Measurements from ENCODE around the gene PLA2G2F.

The PLA2G2F gene

GRCh38 chr1:20114021-20114648 is 25.0 kb upstream of the PLA2G2F start:
- Histone ChIP-seq H3K27me3 (ENCODE audit: low read length) (no peaks in the 10 kb centered on the region), H3K9me2 (replicated peaks; ENCODE audit: insufficient read depth, low read length) (no peaks in the 10 kb centered on the region), H2AFZ (ENCODE audit: low read depth, low read length, severe bottlenecking) (no peak overlapping the region), H3K4me3 (ENCODE audit: insufficient read depth, low read length, poor library complexity, severe bottlenecking) (no peak overlapping the region), H3K9ac (ENCODE audit: low read length) (no peak overlapping the region), H3K4me2 (ENCODE audit: low read depth, low read length, poor library complexity, severe bottlenecking) (no peak overlapping the region), H3K9me3 (ENCODE audit: insufficient read depth, low read length) (no peaks in the 10 kb centered on the region), H3K36me3 (ENCODE audit: low read length) (no peaks in the 10 kb centered on the region), H3K79me2 (ENCODE audit: insufficient read depth, low read length) (no peaks in the 10 kb centered on the region), H3F3A (ENCODE audit: insufficient read depth) (no peaks in the 10 kb centered on the region), H4K20me1 (ENCODE audit: low read depth, low read length) (no peaks in the 10 kb centered on the region), H3K27ac (ENCODE audit: low read depth, low read length) (no peak overlapping the region)
- no peak for TF ChIP-seq EZH2phosphoT487 (conservative IDR thresholded peaks at IDR 0.05; ENCODE audit: low read length)
- no peak for TF ChIP-seq CTCF (IDR thresholded peaks at IDR 0.05; ENCODE audit: insufficient read depth, low read length, poor library complexity, severe bottlenecking)

GRCh38 chr1:20115479-20115878 is 23.6 kb upstream of the PLA2G2F start:
- no peaks in the 10 kb centered on the region for H3K27me3 ChIP-seq (ENCODE audit: low read length)
- H3K36me3 ChIP-seq (ENCODE audit: low read length): no peaks in the 10 kb centered on the region

GRCh38 chr1:20115916-20116315 is 23.2 kb upstream of the PLA2G2F start:
- H3K4me3 ChIP-seq (ENCODE audit: insufficient read depth, low read length, poor library complexity, severe bottlenecking): no peak overlapping the region
- no peaks in the 10 kb centered on the region for H3K9me2 ChIP-seq (replicated peaks; ENCODE audit: insufficient read depth, low read length)
- no peaks in the 10 kb centered on the region for H3K27me3 ChIP-seq (ENCODE audit: low read length)
- no peak overlapping the region for H3K4me2 ChIP-seq (ENCODE audit: low read depth, low read length, poor library complexity, severe bottlenecking)
- no peak overlapping the region for H3K9ac ChIP-seq (ENCODE audit: low read length)
- no peak overlapping the region for H2AFZ ChIP-seq (ENCODE audit: low read depth, low read length, severe bottlenecking)
- no peak overlapping the region for H3K27ac ChIP-seq (ENCODE audit: low read depth, low read length)
- H3F3A ChIP-seq (ENCODE audit: insufficient read depth): no peaks in the 10 kb centered on the region
- no peaks in the 10 kb centered on the region for H3K79me2 ChIP-seq (ENCODE audit: insufficient read depth, low read length)
- no peaks in the 10 kb centered on the region for H3K9me3 ChIP-seq (ENCODE audit: insufficient read depth, low read length)
- H3K36me3 ChIP-seq (ENCODE audit: low read length): no peaks in the 10 kb centered on the region
- no peaks in the 10 kb centered on the region for H4K20me1 ChIP-seq (ENCODE audit: low read depth, low read length)
- no peak for TF ChIP-seq EZH2phosphoT487 (conservative IDR thresholded peaks at IDR 0.05; ENCODE audit: low read length)
- no peak for TF ChIP-seq CTCF (IDR thresholded peaks at IDR 0.05; ENCODE audit: insufficient read depth, low read length, poor library complexity, severe bottlenecking)

More at GRCh38 chr1:20115479-20115878, 23.6 kb upstream of the PLA2G2F start:
- H3K4me2 ChIP-seq (ENCODE audit: low read depth, low read length, poor library complexity, severe bottlenecking): no peak overlapping the region
- no peak overlapping the region for H2AFZ ChIP-seq (ENCODE audit: low read depth, low read length, severe bottlenecking)
- TF ChIP-seq EZH2phosphoT487 (conservative IDR thresholded peaks at IDR 0.05; ENCODE audit: low read length): no peak
- no peak for TF ChIP-seq CTCF (IDR thresholded peaks at IDR 0.05; ENCODE audit: insufficient read depth, low read length, poor library complexity, severe bottlenecking)
- H3K9ac ChIP-seq (ENCODE audit: low read length): no peak overlapping the region
- no peak overlapping the region for H3K27ac ChIP-seq (ENCODE audit: low read depth, low read length)
- no peaks in the 10 kb centered on the region for H3F3A ChIP-seq (ENCODE audit: insufficient read depth)
- no peaks in the 10 kb centered on the region for H4K20me1 ChIP-seq (ENCODE audit: low read depth, low read length)
- no peak overlapping the region for H3K4me3 ChIP-seq (ENCODE audit: insufficient read depth, low read length, poor library complexity, severe bottlenecking)
- no peaks in the 10 kb centered on the region for H3K9me3 ChIP-seq (ENCODE audit: insufficient read depth, low read length)
- no peaks in the 10 kb centered on the region for H3K9me2 ChIP-seq (replicated peaks; ENCODE audit: insufficient read depth, low read length)
- H3K79me2 ChIP-seq (ENCODE audit: insufficient read depth, low read length): no peaks in the 10 kb centered on the region
